Keratinocyte (primary cell): ENCODE data around the gene SLC5A3. TPM values are rescaled to one million over a fixed set of nuclear protein-coding genes. Genes with fewer than 3 reads are reported as not detected.

Source experiments
- DNase-seq: peaks from one replicate; pipeline ENCODE4 v3.0.0-alpha.2; 2011; ENCODE audit warnings: low read depth, missing footprints, low spot score
- FAIRE-seq: peaks from 2 replicates; lab custom pipeline; 2011; peaks lifted over from hg19 to GRCh38; lab: Jason Lieb, UNC
- H2AFZ ChIP-seq: 2 replicates; pipeline ENCODE4 v1.6.0; 2012; ENCODE audit warnings: low read length, control low read depth, inconsistent platforms; ENCODE audit not compliant: control insufficient read depth
- H3K27ac ChIP-seq: 2 replicates; pipeline ENCODE4 v1.5.1; 2011; ENCODE audit warnings: low read length; ENCODE audit not compliant: control insufficient read depth, insufficient read depth
- H3K27me3 ChIP-seq: 3 replicates; pipeline ENCODE4 v1.6.0; 2011; ENCODE audit warnings: low read length; ENCODE audit not compliant: control insufficient read depth, insufficient read depth; ENCODE audit errors: extremely low read depth
- H3K36me3 ChIP-seq, 2 experiments: 2 replicates in 1 of 2; 3 replicates in 1 of 2; pipeline ENCODE4 v1.5.1; 2011; ENCODE audit warnings: low read length in 2 of 2, mild to moderate bottlenecking in 1 of 2; ENCODE audit not compliant: control insufficient read depth in 2 of 2, insufficient read depth in 2 of 2; ENCODE audit errors: extremely low read depth in 1 of 2
- H3K4me1 ChIP-seq: 3 replicates; pipeline ENCODE4 v1.5.1; 2011; ENCODE audit warnings: low read length; ENCODE audit not compliant: control insufficient read depth, insufficient read depth; ENCODE audit errors: extremely low read depth
- H3K4me2 ChIP-seq: 3 replicates; pipeline ENCODE4 v1.6.0; 2011; ENCODE audit warnings: low read depth, low read length; ENCODE audit not compliant: control insufficient read depth, insufficient read depth; ENCODE audit errors: extremely low read depth
- H3K4me3 ChIP-seq, 3 experiments: fragments of 200-600 bp in 1 of 3; sonication (generic) in 1 of 3; 2 replicates in 2 of 3; 3 replicates in 1 of 3; pipeline ENCODE4 v1.5.1; 2011 to 2016; ENCODE audit warnings: low read length in 3 of 3, mild to moderate bottlenecking in 3 of 3, control low read depth in 2 of 3, inconsistent platforms in 1 of 3, low read depth in 1 of 3, mixed read lengths in 1 of 3, mixed run types in 1 of 3, moderate library complexity in 1 of 3; ENCODE audit not compliant: control insufficient read depth in 2 of 3, insufficient read depth in 2 of 3; ENCODE audit errors: extremely low read depth in 1 of 3
- H3K79me2 ChIP-seq: 2 replicates; pipeline ENCODE4 v1.6.0; 2012; ENCODE audit warnings: low read length; ENCODE audit not compliant: control insufficient read depth, insufficient read depth
- H3K9ac ChIP-seq: 3 replicates; pipeline ENCODE4 v1.6.0; 2011; ENCODE audit warnings: low read length; ENCODE audit not compliant: control insufficient read depth, insufficient read depth; ENCODE audit errors: extremely low read depth
- H3K9me1 ChIP-seq: 3 replicates; pipeline ENCODE4 v1.6.0; 2011; ENCODE audit warnings: low read length; ENCODE audit not compliant: control insufficient read depth, insufficient read depth; ENCODE audit errors: extremely low read depth
- H3K9me3 ChIP-seq: 2 replicates; pipeline ENCODE4 v1.5.1; 2012; ENCODE audit warnings: low read depth, low read length; ENCODE audit not compliant: control insufficient read depth
- H4K20me1 ChIP-seq: 3 replicates; pipeline ENCODE4 v1.6.0; 2011; ENCODE audit warnings: low read length; ENCODE audit not compliant: control insufficient read depth, insufficient read depth; ENCODE audit errors: extremely low read depth
- CTCF ChIP-seq, 3 experiments: IDR thresholded peaks in 1 of 3; conservative IDR thresholded peaks in 1 of 3; optimal IDR thresholded peaks in 1 of 3; 2 replicates in 2 of 3; 3 replicates in 1 of 3; pipeline versions ENCODE3 to v1.5.1; 2011; ENCODE audit warnings: low read length in 3 of 3, mild to moderate bottlenecking in 3 of 3, moderate library complexity in 2 of 3, control low read depth in 1 of 3, inconsistent platforms in 1 of 3; ENCODE audit not compliant: insufficient read depth in 2 of 3; ENCODE audit errors: extremely low read depth in 1 of 3
- EZH2 ChIP-seq: IDR thresholded peaks from one replicate; pipeline ENCODE4 v1.6.1; 2012; ENCODE audit warnings: inconsistent platforms, mild to moderate bottlenecking, low read length, moderate library complexity
- dilution Hi-C: fragments of 300-500 bp; cut with MboI; formaldehyde crosslinking; loops from one replicate; pipeline ENCODE4 v1.7.0; 2020; ENCODE audit warnings: low sequenced_read_pairs; ENCODE audit not compliant: extremely low pct_ligation_motif_present
- polyA plus RNA-seq, 5 experiments: library from polyadenylated mRNA; depleted of rRNA in 3 of 5; stranded (reverse) in 3 of 5; stranded (forward) in 1 of 5; unstranded in 1 of 5; fragments of >200 nt; gene quantifications; 1 replicate in 1 of 5; 2 replicates in 3 of 5; 3 replicates in 1 of 5; pipeline versions ENCODE4 v1.2.1 to v1.2.3, GENCODE V29; 2011 to 2012; ENCODE audit warnings: missing spikeins in 2 of 5, low read depth in 1 of 5, low replicate concordance in 1 of 5

The SLC5A3 gene
- polyA plus RNA-seq, 1 donor (not counting 4 experiments of a cell fraction or from before 2014, with no cell fraction given): 5.9 TPM

GRCh38 chr21:34072145-34073031 is 990 bp upstream of the SLC5A3 start:
- Histone ChIP-seq H3K4me1 (peaks cover 23% of the 10 kb centered on the region), H3K4me3 (peak overlapping the region; percentile 39 to 57 (median 54)), H3K4me2 (peak overlapping the region; percentile 79), H3K9ac (peak overlapping the region; percentile 65), H3K36me3 (peaks cover 2 to 6% of the 10 kb centered on the region in 2 experiments), H3K79me2 (peaks cover 27% of the 10 kb centered on the region), H3K27me3 (no peaks in the 10 kb centered on the region), H2AFZ (peak overlapping the region; percentile 81), H3K9me1 (no peaks in the 10 kb centered on the region), H4K20me1 (peaks cover 6% of the 10 kb centered on the region), H3K27ac (peak overlapping the region; percentile 32), H3K9me3 (no peaks in the 10 kb centered on the region)
- DNase-seq: no peak
- dilution Hi-C loops: no loop called here
- FAIRE-seq: no peak
- TF ChIP-seq CTCF (optimal IDR thresholded peaks at IDR 0.05 in 1 of 3, IDR thresholded peaks at IDR 0.05 in 1 of 3, conservative IDR thresholded peaks at IDR 0.05 in 1 of 3; ENCODE audit: extremely low read depth in 1 of 3, insufficient read depth in 2 of 3, low read length in 3 of 3) (no peak), EZH2 (no peak)

- FAIRE-seq (no peak), DNase-seq (no peak)
- H3K9me3 ChIP-seq: no peaks in the 10 kb centered on the region
- dilution Hi-C loops: no loop called here
- H3K4me1 ChIP-seq: peaks cover 28% of the 10 kb centered on the region
- peak overlapping the region; percentile 94 for H3K9ac ChIP-seq
- peak overlapping the region; percentile 79 for H3K27ac ChIP-seq
- H3K9me1 ChIP-seq: no peaks in the 10 kb centered on the region
- H2AFZ ChIP-seq: peak overlapping the region; percentile 61
- H3K36me3 ChIP-seq: peaks cover 2 to 6% of the 10 kb centered on the region in 2 experiments
- H3K4me2 ChIP-seq: peak overlapping the region; percentile 95
- H4K20me1 ChIP-seq: peaks cover 6% of the 10 kb centered on the region
- peaks cover 33% of the 10 kb centered on the region for H3K79me2 ChIP-seq
- TF ChIP-seq CTCF (optimal IDR thresholded peaks at IDR 0.05 in 1 of 3, IDR thresholded peaks at IDR 0.05 in 1 of 3, conservative IDR thresholded peaks at IDR 0.05 in 1 of 3; ENCODE audit: extremely low read depth in 1 of 3, insufficient read depth in 2 of 3, low read length in 3 of 3) (no peak), EZH2 (no peak)
- no peaks in the 10 kb centered on the region for H3K27me3 ChIP-seq
- peak overlapping the region; percentile 79 to 95 (median 94) for H3K4me3 ChIP-seq
These were observed 438 bp downstream of the SLC5A3 start for GRCh38 chr21:34073749-34074282.
